SH-SY5Y (cell line): Measurements from ENCODE around the gene XPR1.

Experiments used
- GATA2 ChIP-seq: IDR thresholded peaks from 2 replicates; pipeline ENCODE4 v1.6.1; 2011; ENCODE audit warnings: mild to moderate bottlenecking, low read depth, low read length
- GATA3 ChIP-seq: IDR thresholded peaks from 2 replicates; pipeline ENCODE4 v1.6.1; 2011; ENCODE audit warnings: low read depth, mild to moderate bottlenecking, low read length, moderate library complexity

- TF ChIP-seq GATA3: no peak
- TF ChIP-seq GATA2: no peak
These were observed 138.1 kb downstream of the XPR1 start for GRCh38 chr1:180769889-180770288.
